Skeletal muscle tissue (tissue), 4 donors: ENCODE measurements around the gene SLC30A5. TPM values are rescaled to one million over a fixed set of nuclear protein-coding genes. Genes with fewer than 3 reads are reported as not detected.
A peak's percentile ranks its signal among the peaks of the same experiment; 100 is the strongest.
"Not testable (repeated sequence)": the region's sequence is repeated elsewhere in the genome, so short reads cannot be mapped to it uniquely, and the experiment has no call there.

Experiments
- H3K27ac ChIP-seq: one replicate; pipeline ENCODE4 v1.7.0; 2013; ENCODE audit warnings: mild to moderate bottlenecking, low read depth, low read length, inconsistent platforms
- H3K27me3 ChIP-seq, 3 donors: one replicate each; pipeline ENCODE4 v1.7.0; 2013; ENCODE audit warnings: low read length in 3 of 3; ENCODE audit not compliant: control insufficient read depth in 3 of 3, insufficient read depth in 3 of 3
- H3K36me3 ChIP-seq, 3 donors: one replicate each; pipeline ENCODE4 v1.7.0; 2013; ENCODE audit warnings: low read length in 3 of 3; ENCODE audit not compliant: control insufficient read depth in 3 of 3, insufficient read depth in 3 of 3
- H3K4me1 ChIP-seq, 3 donors: one replicate each; pipeline ENCODE4 v1.7.0; 2013; ENCODE audit warnings: low read length in 3 of 3, mild to moderate bottlenecking in 3 of 3; ENCODE audit not compliant: control insufficient read depth in 3 of 3, insufficient read depth in 3 of 3
- H3K4me3 ChIP-seq, 3 donors: one replicate each; pipeline ENCODE4 v1.7.0; 2013; ENCODE audit warnings: low read length in 3 of 3
- H3K9ac ChIP-seq, 3 donors: one replicate each; pipeline ENCODE4 v1.7.0; 2013; ENCODE audit warnings: low read length in 3 of 3, mild to moderate bottlenecking in 3 of 3, moderate library complexity in 2 of 3, low read depth in 1 of 3
- H3K9me3 ChIP-seq, 3 donors: one replicate each; pipeline ENCODE4 v1.7.0; 2013; ENCODE audit warnings: low read length in 3 of 3; ENCODE audit not compliant: control insufficient read depth in 3 of 3
- total RNA-seq: library from RNA; depleted of rRNA; stranded (reverse); fragments of >200 nt; gene quantifications from one replicate; pipeline ENCODE4 v1.2.3, GENCODE V29; 2014
- donor health status: Osteomylitis.

The SLC30A5 gene
- 32.4 TPM for total RNA-seq

DNA sequence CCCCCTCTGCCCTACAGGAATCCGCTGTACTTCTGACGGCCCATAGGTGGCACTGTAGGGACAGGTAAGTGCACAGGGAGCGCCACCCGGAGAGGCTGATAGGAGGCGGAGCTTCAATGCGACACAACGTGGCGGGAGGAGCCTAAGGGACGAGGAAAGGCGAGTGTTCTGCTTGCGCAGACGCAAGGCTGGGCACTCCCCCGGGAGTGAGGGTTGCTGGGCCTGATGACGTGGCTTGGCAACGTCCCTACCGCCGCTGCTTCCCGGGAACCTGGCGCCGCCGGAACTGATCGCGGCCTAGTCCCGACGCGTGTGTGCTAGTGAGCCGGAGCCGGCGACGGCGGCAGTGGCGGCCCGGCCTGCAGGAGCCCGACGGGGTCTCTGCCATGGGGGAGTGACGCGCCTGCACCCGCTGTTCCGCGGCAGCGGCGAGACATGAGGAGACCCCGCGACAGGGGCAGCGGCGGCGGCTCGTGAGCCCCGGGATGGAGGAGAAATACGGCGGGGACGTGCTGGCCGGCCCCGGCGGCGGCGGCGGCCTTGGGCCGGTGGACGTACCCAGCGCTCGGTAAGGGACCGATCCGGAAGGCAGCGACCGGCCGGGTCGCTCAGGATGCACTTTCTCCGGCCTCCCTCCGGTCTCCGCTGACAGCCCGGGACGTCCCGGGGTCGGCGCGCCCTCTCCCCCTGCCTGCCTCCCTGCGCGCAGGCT lies at the start of gene SLC30A5:
TSS of gene SLC30A5 (plus strand) at position 244 of the 712 bp plus-strand sequence. CDS start at position 486, 242 bp downstream.
- no peaks in the 10 kb centered on the region for H3K9me3 ChIP-seq
- peaks cover 0 to 3% (median 0%) of the 10 kb centered on the region in 3 donors for H3K36me3 ChIP-seq
- peak within 1 kb of the TSS; percentile 71 to 93 (median 88) for H3K4me3 ChIP-seq
- no peaks in the 10 kb centered on the region for H3K27me3 ChIP-seq
- peak within 1 kb of the TSS; percentile 91 for H3K27ac ChIP-seq
- H3K9ac ChIP-seq = peak within 1 kb of the TSS; percentile 92 to 97 (median 94)
- H3K4me1 ChIP-seq = peaks cover 5 to 12% (median 11%) of the 10 kb centered on the region in 3 donors

DNA sequence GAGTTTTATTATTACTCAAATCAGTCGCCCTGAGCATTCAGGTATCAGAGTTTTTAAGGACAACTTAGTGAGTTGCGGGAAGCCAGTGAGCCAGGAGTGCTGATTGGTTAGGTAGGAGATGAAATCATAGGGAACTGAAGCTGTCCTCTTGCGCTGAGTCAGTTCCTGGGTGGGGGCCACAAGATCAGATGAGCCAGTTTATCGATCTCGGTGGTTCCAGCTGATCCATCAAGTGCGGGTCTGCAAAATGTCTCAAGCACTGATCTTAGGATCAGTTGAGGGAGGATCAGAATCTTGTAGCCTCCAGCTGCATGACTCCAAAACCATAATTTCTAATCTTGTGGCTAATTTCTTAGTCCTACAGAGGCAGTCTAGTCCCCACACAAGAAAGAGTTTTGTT lies 48.6 kb upstream of the SLC30A5 start:
- H3K27me3 ChIP-seq, H3K27ac ChIP-seq, H3K4me1 ChIP-seq, H3K9ac ChIP-seq, H3K36me3 ChIP-seq, H3K9me3 ChIP-seq, H3K4me3 ChIP-seq: not testable (repeated sequence)

DNA sequence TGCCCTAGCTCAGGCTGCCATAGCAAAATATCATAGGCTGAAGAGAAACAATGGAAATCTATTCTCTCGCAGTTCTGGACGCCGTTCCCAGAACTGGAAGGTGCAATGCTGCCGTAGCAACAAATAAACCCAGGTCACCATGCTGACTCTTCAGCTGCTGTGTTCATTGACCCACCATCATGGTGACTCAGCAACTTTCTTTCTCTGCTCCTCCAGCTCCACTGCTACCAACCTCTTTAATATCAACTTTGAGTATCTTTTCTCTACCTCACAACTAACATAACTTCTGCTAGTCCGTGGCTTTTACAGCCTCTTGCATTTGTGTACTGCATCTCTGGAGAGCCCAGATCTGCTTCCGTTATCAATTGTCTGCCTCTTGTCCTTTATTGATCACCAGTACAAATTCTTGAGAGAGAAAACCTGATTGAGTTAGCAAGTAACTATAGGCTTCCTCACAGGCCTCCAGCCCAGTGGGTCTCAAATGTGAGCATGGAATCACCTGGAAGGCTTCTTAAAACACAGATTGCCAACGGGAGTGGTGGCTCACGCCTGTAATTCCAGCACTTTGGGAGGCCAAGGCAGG lies 47.3 kb upstream of the SLC30A5 start:
- no peak overlapping the region for H3K27ac ChIP-seq
- H3K9ac ChIP-seq = no peak overlapping the region
- no peaks in the 10 kb centered on the region for H3K27me3 ChIP-seq
- no peak overlapping the region for H3K4me3 ChIP-seq
- H3K4me1 ChIP-seq = no peaks in the 10 kb centered on the region
- H3K9me3 ChIP-seq = no peaks in the 10 kb centered on the region
- no peaks in the 10 kb centered on the region for H3K36me3 ChIP-seq

- Histone ChIP-seq H3K9me3 (no peaks in the 10 kb centered on the region), H3K4me1 (no peaks in the 10 kb centered on the region), H3K27ac (no peak overlapping the region), H3K36me3 (no peaks in the 10 kb centered on the region), H3K27me3 (no peaks in the 10 kb centered on the region), H3K4me3 (no peak overlapping the region), H3K9ac (no peak overlapping the region)
These were observed 45.6 kb upstream of the SLC30A5 start for GRCh38 chr5:69048230-69048629.

DNA sequence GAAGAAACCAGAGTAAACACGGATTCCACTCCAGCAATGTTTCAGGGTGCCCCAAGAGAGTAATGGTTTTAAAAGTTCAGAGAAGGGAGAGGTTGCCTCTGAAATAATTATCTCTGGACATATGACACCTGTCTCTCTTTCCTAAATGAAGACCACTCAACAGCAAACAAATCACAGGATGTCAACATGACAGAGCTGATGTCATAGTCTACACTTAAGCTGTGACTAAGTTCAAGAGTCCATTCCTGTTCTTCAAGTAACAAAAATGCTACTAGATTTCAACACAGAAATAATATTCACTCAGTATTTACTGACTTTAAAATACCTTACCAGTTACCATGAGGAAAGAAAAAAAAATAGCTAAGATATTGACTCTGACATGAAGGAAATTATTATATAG lies 44.7 kb upstream of the SLC30A5 start:
- Histone ChIP-seq H3K27ac (no peak overlapping the region), H3K27me3 (no peaks in the 10 kb centered on the region)

DNA sequence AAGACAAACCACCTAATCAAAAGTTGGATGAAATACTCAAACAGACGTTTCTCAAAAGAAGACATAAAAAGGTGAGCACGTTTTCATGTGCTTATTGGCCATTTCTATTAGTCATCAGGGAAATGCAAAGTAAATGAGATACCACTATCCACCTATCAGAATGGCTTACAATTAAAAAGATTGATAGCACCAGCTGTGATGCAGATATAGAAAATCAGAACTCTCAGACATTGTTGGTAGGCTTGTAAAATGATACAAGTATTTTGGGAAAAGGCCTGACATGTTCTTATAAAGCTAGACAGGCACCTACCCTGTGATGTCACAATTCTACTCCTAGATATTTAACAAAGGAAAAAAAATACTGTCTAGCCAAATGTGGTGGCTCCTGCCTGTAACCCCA lies 44.0 kb upstream of the SLC30A5 start:
- no peaks in the 10 kb centered on the region for H3K9me3 ChIP-seq
- no peak overlapping the region for H3K4me3 ChIP-seq
- H3K27ac ChIP-seq = no peak overlapping the region
- H3K36me3 ChIP-seq = no peaks in the 10 kb centered on the region
- H3K27me3 ChIP-seq = no peaks in the 10 kb centered on the region
- no peak overlapping the region for H3K9ac ChIP-seq
- H3K4me1 ChIP-seq = no peaks in the 10 kb centered on the region

More for the DNA sequence above, 44.7 kb upstream of the SLC30A5 start:
- no peaks in the 10 kb centered on the region for H3K4me1 ChIP-seq
- H3K9me3 ChIP-seq = no peaks in the 10 kb centered on the region
- no peaks in the 10 kb centered on the region for H3K36me3 ChIP-seq
- H3K9ac ChIP-seq = no peak overlapping the region
- H3K4me3 ChIP-seq = no peak overlapping the region

DNA sequence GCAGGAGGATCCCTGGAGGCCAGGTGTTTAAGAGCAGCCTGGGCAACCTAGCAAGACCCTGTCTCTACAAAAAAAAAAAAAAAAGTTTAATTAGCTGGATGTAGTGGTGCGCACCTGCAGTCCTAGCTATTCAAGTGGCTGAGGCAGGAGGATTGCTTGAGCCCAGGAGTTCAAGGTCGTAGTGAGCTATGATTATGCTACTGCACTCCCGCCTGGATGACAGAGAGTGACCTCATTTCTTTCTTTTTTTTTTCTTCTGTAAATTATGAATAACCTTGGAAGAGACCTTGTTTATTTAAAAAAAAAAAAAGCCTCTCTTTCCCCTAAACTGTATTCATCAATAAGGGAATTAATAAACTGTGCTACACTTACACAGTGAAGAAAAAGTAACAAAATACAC lies 43.6 kb upstream of the SLC30A5 start:
- no peak overlapping the region for H3K27ac ChIP-seq
- no peak overlapping the region for H3K4me3 ChIP-seq
- no peaks in the 10 kb centered on the region for H3K9me3 ChIP-seq
- no peaks in the 10 kb centered on the region for H3K36me3 ChIP-seq
- no peak overlapping the region for H3K9ac ChIP-seq
- H3K27me3 ChIP-seq = no peaks in the 10 kb centered on the region
- no peaks in the 10 kb centered on the region for H3K4me1 ChIP-seq

DNA sequence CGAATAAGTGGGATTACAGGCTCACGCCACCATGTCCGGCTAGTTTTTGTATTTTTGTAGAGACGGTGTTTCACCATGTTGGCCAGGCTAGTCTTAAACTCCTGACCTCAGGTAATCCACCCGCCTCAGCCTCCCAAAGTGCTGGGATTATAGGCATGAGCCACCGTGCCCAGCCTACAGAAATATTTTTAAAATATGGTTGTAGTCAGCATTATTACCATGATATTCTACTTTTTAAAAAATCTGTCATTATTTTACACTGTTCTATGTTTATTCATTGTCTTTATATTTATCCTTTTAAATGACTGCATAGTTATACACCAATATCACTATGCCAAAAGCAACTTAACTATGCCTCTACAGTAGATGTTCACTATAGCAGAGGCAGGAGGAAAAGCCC lies 41.6 kb upstream of the SLC30A5 start:
- H3K9me3 ChIP-seq = no peaks in the 10 kb centered on the region
- no peak overlapping the region for H3K4me3 ChIP-seq
- no peak overlapping the region for H3K9ac ChIP-seq
- no peaks in the 10 kb centered on the region for H3K4me1 ChIP-seq
- no peak overlapping the region for H3K27ac ChIP-seq
- no peaks in the 10 kb centered on the region for H3K36me3 ChIP-seq
- no peaks in the 10 kb centered on the region for H3K27me3 ChIP-seq

- Histone ChIP-seq H3K4me3 (peak overlapping the region in 1 of 3 donors; percentile 58), H3K27me3 (no peaks in the 10 kb centered on the region), H3K9ac (peak overlapping the region in 1 of 3 donors; percentile 40), H3K27ac (no peak overlapping the region), H3K9me3 (no peaks in the 10 kb centered on the region), H3K36me3 (no peaks in the 10 kb centered on the region), H3K4me1 (peaks cover 6 to 8% (median 7%) of the 10 kb centered on the region in 3 donors)
These were observed 18.9 kb upstream of the SLC30A5 start for GRCh38 chr5:69074664-69075521.
